GM18861 (cell line): Measurements from ENCODE around the gene FKBP5.
"Not testable (repeated sequence)": the region's sequence is repeated elsewhere in the genome, so short reads cannot be mapped to it uniquely, and the experiment has no call there.

Experiments used
- ATAC-seq: cut with Tn5 transposase; IDR thresholded peaks from one replicate; pipeline ENCODE4 v1.9.1; 2021; ENCODE audit not compliant: unreplicated experiment

Gene FKBP5

GRCh38 chr6:35624341-35625070, 64.2 kb downstream of the FKBP5 start:
- no peak for ATAC-seq

GRCh38 chr6:35622283-35622682, 66.4 kb downstream of the FKBP5 start:
- ATAC-seq: no peak

- no peak for ATAC-seq
Observed at GRCh38 chr6:35620706-35621105, 68.0 kb downstream of the FKBP5 start.

- ATAC-seq: no peak
Observed at GRCh38 chr6:35613762-35614161, 75.0 kb downstream of the FKBP5 start.

DNA sequence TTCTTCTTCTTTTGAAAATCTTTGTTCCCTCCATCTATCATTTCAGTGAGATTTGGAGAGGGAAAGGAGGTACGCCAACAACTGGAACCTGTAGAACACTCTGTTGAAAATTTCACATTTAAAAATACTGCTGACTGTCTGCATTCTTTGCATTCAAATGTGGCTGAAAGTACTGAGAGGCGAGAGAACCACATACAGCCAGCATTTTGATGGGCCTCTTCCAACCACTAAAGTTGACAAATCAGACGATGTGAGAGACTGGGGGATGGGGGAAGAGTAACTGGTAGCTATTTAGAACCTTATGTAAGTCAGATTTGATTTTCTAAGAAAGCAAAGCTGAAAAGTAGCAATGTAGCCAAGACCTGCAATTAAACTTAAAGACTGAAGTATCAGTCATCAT, 77.5 kb downstream of the FKBP5 start:
- no peak for ATAC-seq

DNA sequence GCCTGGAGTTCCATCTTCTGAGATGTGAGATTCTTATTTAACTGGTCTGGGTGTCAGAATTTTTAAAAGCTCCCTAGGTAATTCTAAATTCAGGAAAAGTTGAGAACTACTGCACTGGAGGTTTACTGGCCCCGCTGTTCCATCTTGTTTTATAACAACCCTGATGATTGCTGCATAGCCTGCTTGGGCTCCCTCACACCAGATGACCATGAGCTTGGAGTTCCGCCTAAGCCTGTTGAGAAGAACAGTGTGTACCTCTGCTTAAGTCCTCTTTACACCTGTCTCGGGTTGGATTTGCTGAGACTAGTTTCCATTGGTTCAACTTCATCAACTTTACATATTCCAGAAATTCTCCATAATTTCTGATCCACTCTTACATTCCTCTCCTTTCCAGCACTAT, 77.9 kb downstream of the FKBP5 start:
- ATAC-seq: no peak

GRCh38 chr6:35609588-35609987, 79.1 kb downstream of the FKBP5 start:
- ATAC-seq: no peak

DNA sequence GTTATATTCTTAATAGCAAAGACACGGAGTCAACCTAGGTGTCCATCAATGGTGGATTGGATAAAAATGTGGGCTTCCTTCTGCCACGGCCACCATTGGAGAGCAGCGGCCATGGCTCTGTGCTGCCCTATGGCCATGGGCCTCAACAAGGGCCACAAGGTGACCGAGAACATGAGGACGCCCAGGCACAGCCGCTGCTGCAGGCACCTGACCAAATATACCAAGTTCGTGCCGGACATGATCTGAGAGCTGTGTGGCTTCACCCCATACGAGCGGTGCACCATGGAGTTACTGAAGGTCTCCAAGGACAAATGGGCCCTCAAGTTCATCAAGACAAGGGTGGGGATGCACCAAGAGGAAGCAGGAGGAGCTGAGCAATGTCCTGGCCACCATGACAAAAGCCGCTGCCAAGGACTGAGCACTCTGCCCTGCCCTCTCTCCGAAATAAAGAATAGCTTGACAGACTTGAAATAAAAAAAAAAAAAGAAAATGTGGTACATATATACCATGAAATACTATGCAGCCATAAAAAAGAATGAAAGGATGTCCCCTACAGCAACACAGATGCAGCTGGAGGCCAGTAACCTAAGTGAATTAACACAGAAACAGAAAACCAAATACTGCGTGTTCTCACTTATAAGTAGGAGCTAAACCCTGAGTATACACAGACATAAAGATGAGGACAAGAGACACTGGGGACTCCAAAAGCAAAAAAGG, 81.0 kb downstream of the FKBP5 start:
- no peak for ATAC-seq

GRCh38 chr6:35605600-35605999, 83.1 kb downstream of the FKBP5 start:
- no peak for ATAC-seq

DNA sequence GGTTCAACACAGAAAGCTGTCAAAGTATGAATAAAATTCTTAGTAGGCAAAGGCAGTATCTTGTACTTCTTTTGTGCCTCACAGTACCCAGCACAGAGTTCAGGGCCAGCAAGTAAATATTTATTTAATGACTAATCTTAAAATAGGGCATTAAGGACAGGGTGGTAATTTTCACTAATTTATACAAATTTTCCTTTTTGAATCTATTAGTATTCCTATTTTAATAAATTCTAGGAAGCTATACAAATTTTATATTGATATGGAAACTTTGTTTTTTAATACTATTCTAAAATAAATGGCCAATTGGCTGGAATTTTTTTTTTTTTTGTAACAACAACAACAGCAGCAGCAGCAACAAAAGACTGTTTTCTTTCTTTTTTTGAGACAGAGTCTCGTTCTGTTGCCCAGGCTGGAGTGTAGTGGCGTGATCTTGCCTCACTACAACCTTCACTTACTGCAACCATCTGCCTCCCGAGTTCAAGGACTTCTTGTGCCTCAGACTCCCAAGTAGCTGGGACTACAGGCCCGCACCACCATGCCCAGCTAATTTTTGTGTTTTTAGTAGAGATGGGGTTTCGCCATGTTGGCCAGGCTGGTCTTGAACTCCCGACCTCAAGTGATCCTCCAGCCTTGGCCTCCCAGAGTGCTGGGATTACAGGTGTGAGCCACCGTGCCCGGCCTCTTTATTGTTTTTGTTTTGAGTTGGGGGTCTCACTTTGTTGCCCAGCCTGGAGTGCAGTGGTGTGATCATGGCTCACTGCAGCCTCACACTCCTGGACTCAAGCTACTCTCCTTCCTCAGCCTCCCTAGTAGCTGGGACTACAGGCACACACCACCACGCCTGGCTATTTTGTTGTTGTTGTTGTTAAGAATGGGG, 85.2 kb downstream of the FKBP5 start:
- ATAC-seq: no peak

- no peak for ATAC-seq
Observed at GRCh38 chr6:35602133-35602946, 86.4 kb downstream of the FKBP5 start.

DNA sequence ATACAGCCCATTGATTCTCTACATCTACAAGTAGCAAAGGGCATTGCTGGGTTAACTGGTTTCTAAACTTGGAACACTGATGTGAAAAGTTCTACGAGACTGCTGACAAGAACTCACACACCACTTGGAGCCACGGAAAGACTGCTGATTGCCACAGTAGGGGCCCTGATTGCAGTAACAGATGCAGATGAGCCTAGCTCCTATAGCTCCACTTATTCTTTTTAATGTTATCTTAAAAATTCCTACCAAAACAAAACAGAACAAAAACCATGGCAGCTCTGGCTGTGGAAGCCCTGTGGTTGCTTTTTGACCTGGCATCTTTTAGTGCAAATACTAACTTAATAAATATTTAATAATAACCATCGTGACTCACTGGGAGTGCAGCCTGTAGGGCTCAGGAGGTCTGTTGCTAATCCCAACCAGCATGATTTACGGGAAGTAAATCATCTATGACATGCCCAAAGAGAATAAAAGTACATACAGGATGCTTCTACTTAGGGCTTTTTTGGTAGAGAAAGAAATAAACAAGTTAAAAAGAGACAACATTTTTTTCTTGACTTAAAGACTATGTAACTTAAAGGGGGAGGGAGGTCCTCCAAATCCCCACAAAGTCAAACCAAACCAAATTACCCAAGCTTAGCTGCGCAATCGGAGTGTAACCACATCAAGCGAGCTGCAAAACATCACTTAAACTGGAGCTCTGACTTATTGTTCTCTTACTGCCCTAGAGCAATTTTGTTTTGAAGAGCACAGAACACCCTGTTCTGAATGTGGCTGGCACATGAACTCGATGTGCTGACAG, 87.2 kb downstream of the FKBP5 start:
- ATAC-seq: no peak

- ATAC-seq: no peak
Observed at GRCh38 chr6:35600659-35601125, 88.0 kb downstream of the FKBP5 start.

- no peak for ATAC-seq
Observed at GRCh38 chr6:35599761-35600658, 88.7 kb downstream of the FKBP5 start.

GRCh38 chr6:35598621-35599020, 90.1 kb downstream of the FKBP5 start:
- ATAC-seq: not testable (repeated sequence)

DNA sequence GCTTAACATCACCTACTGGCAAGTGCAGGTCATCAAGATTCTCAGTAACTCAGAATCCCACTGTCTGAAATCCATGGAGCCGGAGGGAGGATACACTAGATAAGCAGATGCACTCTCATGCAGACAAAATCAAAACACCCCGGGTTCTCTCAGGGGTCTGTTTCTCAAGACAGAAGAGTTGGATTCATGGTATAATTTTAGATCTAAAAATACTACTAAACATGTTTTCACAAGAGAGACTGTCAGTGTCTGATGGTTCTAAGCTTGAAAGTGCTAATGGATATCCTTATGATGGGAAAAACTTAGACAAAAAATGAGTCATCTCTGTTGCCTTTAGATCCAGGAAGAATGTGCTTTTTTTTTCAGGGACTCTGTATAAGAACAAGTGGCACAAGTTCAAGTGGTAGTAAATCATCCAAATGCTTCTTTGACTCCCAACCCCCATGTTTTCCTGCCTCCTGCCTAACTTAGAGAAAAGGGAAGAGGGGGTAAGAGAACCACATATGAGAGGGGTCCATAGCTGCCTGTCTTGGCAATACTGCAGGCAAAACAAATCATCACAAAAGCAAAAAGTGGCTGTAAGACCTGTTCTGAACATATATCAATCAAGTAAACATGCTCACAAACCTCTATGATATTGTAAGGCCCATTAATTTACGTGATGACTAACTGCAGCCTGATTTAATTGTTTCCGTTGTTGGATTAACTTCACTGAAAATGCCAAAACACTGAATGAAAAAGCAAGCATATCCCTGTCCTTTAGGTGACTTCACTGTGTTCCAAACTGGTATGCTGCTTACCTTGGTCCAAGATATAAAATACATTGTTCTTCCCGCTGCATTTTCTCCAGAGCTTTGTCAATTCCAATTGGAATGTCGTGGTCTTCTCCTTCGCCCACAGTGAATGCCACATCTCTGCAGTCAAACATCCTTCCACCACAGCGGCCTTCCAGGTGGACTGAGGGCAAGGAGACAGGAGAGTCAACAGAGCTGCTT, 92.0 kb downstream of the FKBP5 start:
- no peak for ATAC-seq

DNA sequence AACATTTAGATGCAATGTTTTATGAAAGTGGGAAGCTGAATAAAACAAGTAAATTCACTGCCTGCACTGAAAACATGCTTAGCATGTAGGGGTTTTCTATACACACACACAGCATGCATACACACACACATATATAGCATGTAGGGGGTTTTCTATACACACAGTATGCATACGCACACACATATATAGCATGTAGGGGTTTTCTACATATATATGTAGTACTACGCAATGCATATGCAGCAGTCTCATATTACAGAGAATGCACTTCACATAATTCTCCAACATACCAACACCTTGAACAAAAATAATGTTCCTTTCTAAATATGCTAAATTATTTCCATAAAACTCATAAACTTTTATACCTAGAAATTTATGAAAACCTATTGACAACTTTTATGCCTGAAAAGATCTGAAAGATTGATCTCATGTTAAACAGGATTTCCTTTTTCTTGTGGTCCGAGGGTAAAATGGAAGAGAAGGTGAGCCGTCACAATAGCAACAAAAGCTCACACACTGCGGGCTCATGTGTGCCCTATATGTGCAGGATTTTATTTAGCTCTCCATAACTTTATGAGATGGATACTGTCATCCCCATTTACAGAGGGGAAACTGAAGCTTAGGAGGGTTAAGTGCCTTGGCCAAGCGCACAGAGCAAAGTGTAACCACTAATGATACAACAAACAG, 94.1 kb downstream of the FKBP5 start:
- ATAC-seq: no peak
